ENCODE results near the gene ASPM. TPM values are rescaled to one million over a fixed set of nuclear protein-coding genes. Genes with fewer than 3 reads are reported as not detected.

ASPM gene
- total RNA-seq, 1 experiment from 2014 or later: 29.9 TPM

DNA sequence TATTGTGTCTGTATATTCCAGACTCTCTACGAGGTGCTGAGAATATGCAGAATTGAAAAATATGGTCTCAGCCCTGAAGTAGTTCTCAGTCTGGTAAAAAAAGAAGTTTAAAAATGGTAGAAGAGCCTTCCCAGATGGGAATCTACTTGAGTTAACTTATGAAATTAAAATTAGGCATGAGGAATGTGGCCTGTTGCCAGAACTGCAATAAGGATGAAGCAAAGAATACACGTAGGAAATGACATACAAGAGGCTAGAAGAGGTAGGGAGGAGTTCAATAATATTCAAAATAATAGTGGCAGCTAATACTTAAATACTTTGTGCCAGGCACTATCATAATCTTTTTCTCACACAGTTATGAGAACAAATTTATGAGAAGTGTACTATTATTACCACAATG is 6.3 kb downstream of the ASPM start:
- no peak overlapping the region for H3K4me3 ChIP-seq (replicated peaks in 1 of 2; ENCODE audit: low read depth in 1 of 2, low read length in 2 of 2)
- ChIA-PET CTCF (no interaction called here), RAD21 (ENCODE audit: low non-redundant PET in 1 of 2, low total read pairs in 2 of 2, uncharacterized antibody in 2 of 2, unreplicated experiment in 2 of 2) (no interaction called here), POLR2A (no interaction called here)
- peaks cover 4 to 9% of the 10 kb centered on the region in 2 experiments; a peak in 3 of 4 replicates for H3K4me1 ChIP-seq (ENCODE audit: control insufficient read depth in 1 of 2, insufficient read depth in 2 of 2, low read length in 2 of 2)
- no peaks in the 10 kb centered on the region for H3K9me2 ChIP-seq (ENCODE audit: insufficient read depth)
- BruUV-seq (replicated peaks): no TSS peak
- ATAC-seq (no peak), DNase-seq (ENCODE audit: low read depth, low spot score) (no peak)
- no peaks in the 10 kb centered on the region for H3K27me3 ChIP-seq (ENCODE audit: insufficient read depth, low read length)
- intact Hi-C loops (cut with micrococcal nuclease): no loop called here
- H3K27ac ChIP-seq (ENCODE audit: low read depth, low read length): no peak overlapping the region
- peaks cover 67% of the 10 kb centered on the region for H3K79me2 ChIP-seq (ENCODE audit: insufficient read depth, low read length)
- H3K36me3 ChIP-seq (ENCODE audit: control insufficient read depth in 1 of 2, insufficient read depth in 2 of 2, low read length in 2 of 2): peaks cover 7 to 25% of the 10 kb centered on the region in 2 experiments; a peak in 3 of 4 replicates
- no peak overlapping the region for H2AFZ ChIP-seq (ENCODE audit: low read depth, low read length, poor library complexity, severe bottlenecking)
- no peaks in the 10 kb centered on the region for H3K9me3 ChIP-seq (ENCODE audit: control insufficient read depth in 1 of 2, insufficient read depth in 1 of 2, low read depth in 1 of 2, low read length in 2 of 2)
- TF ChIP-seq, protein P1, sequence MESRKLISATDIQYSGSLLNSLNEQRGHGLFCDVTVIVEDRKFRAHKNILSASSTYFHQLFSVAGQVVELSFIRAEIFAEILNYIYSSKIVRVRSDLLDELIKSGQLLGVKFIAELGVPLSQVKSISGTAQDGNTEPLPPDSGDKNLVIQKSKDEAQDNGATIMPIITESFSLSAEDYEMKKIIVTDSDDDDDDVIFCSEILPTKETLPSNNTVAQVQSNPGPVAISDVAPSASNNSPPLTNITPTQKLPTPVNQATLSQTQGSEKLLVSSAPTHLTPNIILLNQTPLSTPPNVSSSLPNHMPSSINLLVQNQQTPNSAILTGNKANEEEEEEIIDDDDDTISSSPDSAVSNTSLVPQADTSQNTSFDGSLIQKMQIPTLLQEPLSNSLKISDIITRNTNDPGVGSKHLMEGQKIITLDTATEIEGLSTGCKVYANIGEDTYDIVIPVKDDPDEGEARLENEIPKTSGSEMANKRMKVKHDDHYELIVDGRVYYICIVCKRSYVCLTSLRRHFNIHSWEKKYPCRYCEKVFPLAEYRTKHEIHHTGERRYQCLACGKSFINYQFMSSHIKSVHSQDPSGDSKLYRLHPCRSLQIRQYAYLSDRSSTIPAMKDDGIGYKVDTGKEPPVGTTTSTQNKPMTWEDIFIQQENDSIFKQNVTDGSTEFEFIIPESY (IDR thresholded peaks at IDR 0.05; ENCODE audit: extremely low read depth, insufficient replicate concordance, low read length): no peak
- TF ChIP-seq POLR2A (IDR thresholded peaks at IDR 0.05; ENCODE audit: borderline replicate concordance, extremely low read depth, insufficient read depth, insufficient read length) (no peak), YY1 (IDR thresholded peaks at IDR 0.05; ENCODE audit: extremely low read depth, insufficient replicate concordance, low read depth, low read length) (no peak), FOSL1 (IDR thresholded peaks at IDR 0.05; ENCODE audit: low read depth) (no peak), RAD21 (IDR thresholded peaks at IDR 0.05; ENCODE audit: low read depth) (no peak), TCF7L2 (IDR thresholded peaks at IDR 0.05; ENCODE audit: borderline replicate concordance, extremely low read depth, insufficient read depth, insufficient read length) (no peak)
- H3K4me2 ChIP-seq (ENCODE audit: low read length): no peak overlapping the region
- no peak overlapping the region for H3K9ac ChIP-seq (ENCODE audit: low read length)
- H4K20me1 ChIP-seq (ENCODE audit: insufficient read depth): no peaks in the 10 kb centered on the region

- Histone ChIP-seq H3K27ac (ENCODE audit: low read depth, low read length) (no peak overlapping the region), H3K36me3 (ENCODE audit: control insufficient read depth in 1 of 2, insufficient read depth in 2 of 2, low read length in 2 of 2) (peaks cover 11 to 25% of the 10 kb centered on the region in 2 experiments; a peak in 3 of 4 replicates), H2AFZ (ENCODE audit: low read depth, low read length, poor library complexity, severe bottlenecking) (no peak overlapping the region), H3K4me1 (ENCODE audit: control insufficient read depth in 1 of 2, insufficient read depth in 2 of 2, low read length in 2 of 2) (peaks cover 0 to 6% of the 10 kb centered on the region in 2 experiments; a peak in 1 of 4 replicates), H3K4me3 (replicated peaks in 1 of 2; ENCODE audit: low read depth in 1 of 2, low read length in 2 of 2) (no peak overlapping the region), H3K9ac (ENCODE audit: low read length) (no peak overlapping the region), H3K4me2 (ENCODE audit: low read length) (no peak overlapping the region), H4K20me1 (ENCODE audit: insufficient read depth) (no peaks in the 10 kb centered on the region), H3K79me2 (ENCODE audit: insufficient read depth, low read length) (peaks cover 64% of the 10 kb centered on the region), H3K9me2 (ENCODE audit: insufficient read depth) (no peaks in the 10 kb centered on the region), H3K27me3 (ENCODE audit: insufficient read depth, low read length) (no peaks in the 10 kb centered on the region), H3K9me3 (ENCODE audit: control insufficient read depth in 1 of 2, insufficient read depth in 1 of 2, low read depth in 1 of 2, low read length in 2 of 2) (no peaks in the 10 kb centered on the region)
- POLR2A ChIA-PET: no interaction called here
- DNase-seq (ENCODE audit: low read depth, low spot score): no peak
- TF ChIP-seq, protein P1 (IDR thresholded peaks at IDR 0.05; ENCODE audit: extremely low read depth, insufficient replicate concordance, low read length): no peak
- TF ChIP-seq EGR1 (IDR thresholded peaks at IDR 0.05; ENCODE audit: low read depth) (no peak), CTCF (IDR thresholded peaks at IDR 0.05 in 2 of 3, conservative IDR thresholded peaks at IDR 0.05 in 1 of 3; ENCODE audit: borderline replicate concordance in 1 of 3, insufficient read depth in 1 of 3, low read depth in 2 of 3, low read length in 2 of 3) (no peak)
- RAD21 ChIA-PET (ENCODE audit: low non-redundant PET in 1 of 2, low total read pairs in 2 of 2, uncharacterized antibody in 2 of 2, unreplicated experiment in 2 of 2): no interaction called here
- BruUV-seq (replicated peaks): no TSS peak
- no peak for ATAC-seq
- CTCF ChIA-PET: no interaction called here
- intact Hi-C loops (cut with micrococcal nuclease): no loop called here
Measured at GRCh38 chr1:197139169-197139568, 7.3 kb downstream of the ASPM start.

Data from HCT116 (cell line).